H9 (cell line): Measurements from ENCODE around the gene PDX1. TPM values are rescaled to one million over a fixed set of nuclear protein-coding genes. Genes with fewer than 3 reads are reported as not detected.

Experiments
- DNase-seq: peaks from one replicate; pipeline ENCODE4 v3.0.0-alpha.2; 2017
- H2AFZ ChIP-seq: one replicate; pipeline ENCODE4 v1.6.1; 2013; ENCODE audit warnings: mild to moderate bottlenecking, low read length, control low read depth, moderate library complexity
- H2AK5ac ChIP-seq: 2 replicates; pipeline ENCODE4 v1.6.1; 2013; ENCODE audit warnings: low read length, control low read depth, mixed read lengths; ENCODE audit not compliant: insufficient read length
- H2BK120ac ChIP-seq: one replicate; pipeline ENCODE4 v1.6.1; 2013; ENCODE audit warnings: low read depth, mild to moderate bottlenecking, low read length, control low read depth, inconsistent platforms; ENCODE audit not compliant: poor library complexity, severe bottlenecking
- H2BK12ac ChIP-seq: 2 replicates; pipeline ENCODE4 v1.6.1; 2013; ENCODE audit warnings: low read length, control low read depth, mixed read lengths, low read depth; ENCODE audit not compliant: insufficient read length
- H2BK15ac ChIP-seq: 2 replicates; pipeline ENCODE4 v1.6.1; 2013; ENCODE audit warnings: low read depth, low read length, control low read depth
- H2BK20ac ChIP-seq: one replicate; pipeline ENCODE4 v1.6.1; 2013; ENCODE audit warnings: low read depth, mild to moderate bottlenecking, low read length, control low read depth, inconsistent platforms; ENCODE audit not compliant: poor library complexity, severe bottlenecking
- H2BK5ac ChIP-seq: 2 replicates; pipeline ENCODE4 v1.6.1; 2013; ENCODE audit warnings: low read length, control low read depth, mixed read lengths; ENCODE audit not compliant: insufficient read length
- H3K14ac ChIP-seq: 2 replicates; pipeline ENCODE4 v1.6.1; 2013; ENCODE audit warnings: low read length, control low read depth; ENCODE audit not compliant: insufficient read depth
- H3K18ac ChIP-seq: 2 replicates; pipeline ENCODE4 v1.6.1; 2013; ENCODE audit warnings: low read depth, mild to moderate bottlenecking, mixed read lengths, low read length, control low read depth; ENCODE audit not compliant: insufficient read length
- H3K23ac ChIP-seq: 2 replicates; pipeline ENCODE4 v1.6.1; 2013; ENCODE audit warnings: low read length, control low read depth, mixed read lengths, low read depth; ENCODE audit not compliant: insufficient read length
- H3K23me2 ChIP-seq: 2 replicates; pipeline ENCODE4 v1.6.1; 2013; ENCODE audit warnings: low read depth, mild to moderate bottlenecking, mixed read lengths, low read length, control low read depth; ENCODE audit not compliant: insufficient read length, poor library complexity, severe bottlenecking
- H3K27ac ChIP-seq: 2 replicates; pipeline ENCODE4 v1.5.1; 2013; ENCODE audit warnings: low read length, control low read depth, mixed read lengths, low read depth; ENCODE audit not compliant: insufficient read length
- H3K27me3 ChIP-seq: 2 replicates; pipeline ENCODE4 v1.6.1; 2013; ENCODE audit warnings: low read length, control low read depth, inconsistent platforms; ENCODE audit not compliant: insufficient read depth
- H3K4ac ChIP-seq: 2 replicates; pipeline ENCODE4 v1.6.1; 2013; ENCODE audit warnings: low read depth, mild to moderate bottlenecking, control low read depth, inconsistent platforms, low read length, moderate library complexity
- H3K4me1 ChIP-seq: 2 replicates; pipeline ENCODE4 v1.6.1; 2013; ENCODE audit warnings: low read length, control low read depth, inconsistent platforms; ENCODE audit not compliant: insufficient read depth
- H3K4me2 ChIP-seq: 2 replicates; pipeline ENCODE4 v1.6.1; 2013; ENCODE audit warnings: low read length, control low read depth, mixed read lengths; ENCODE audit not compliant: insufficient read length, insufficient read depth
- H3K56ac ChIP-seq: 2 replicates; pipeline ENCODE4 v1.6.1; 2013; ENCODE audit warnings: low read depth, mild to moderate bottlenecking, mixed read lengths, low read length, control low read depth; ENCODE audit not compliant: insufficient read length
- H3K79me1 ChIP-seq: 2 replicates; pipeline ENCODE4 v1.6.1; 2013; ENCODE audit warnings: low read depth, mild to moderate bottlenecking, moderate library complexity, low read length, control low read depth, inconsistent platforms; ENCODE audit not compliant: insufficient read depth, poor library complexity, severe bottlenecking
- H3K79me2 ChIP-seq: 2 replicates; pipeline ENCODE4 v1.6.1; 2013; ENCODE audit warnings: low read length, control low read depth, inconsistent platforms; ENCODE audit not compliant: insufficient read depth
- H3K9ac ChIP-seq: 2 replicates; pipeline ENCODE4 v1.6.1; 2013; ENCODE audit warnings: low read length, control low read depth, mixed read lengths; ENCODE audit not compliant: insufficient read length; ENCODE audit errors: extremely low read depth
- H3K9me3 ChIP-seq: one replicate; pipeline ENCODE4 v1.6.1; 2013; ENCODE audit warnings: low read depth, low read length, inconsistent platforms; ENCODE audit not compliant: control insufficient read depth
- H3T11ph ChIP-seq: one replicate; pipeline ENCODE4 v1.6.1; 2013; ENCODE audit warnings: mild to moderate bottlenecking, low read length, control low read depth, inconsistent platforms
- H4K20me1 ChIP-seq: one replicate; pipeline ENCODE4 v1.6.1; 2013; ENCODE audit not compliant: control insufficient read depth, insufficient read length, insufficient read depth
- H4K5ac ChIP-seq: 2 replicates; pipeline ENCODE4 v1.6.1; 2013; ENCODE audit warnings: low read depth, mild to moderate bottlenecking, mixed read lengths, low read length, control low read depth; ENCODE audit not compliant: insufficient read length
- H4K8ac ChIP-seq: replicated peaks from 2 replicates; pipeline ENCODE4 v1.6.1; 2013; ENCODE audit warnings: low read length, control low read depth, mixed read lengths, low read depth; ENCODE audit not compliant: insufficient read length
- H4K91ac ChIP-seq: 2 replicates; pipeline ENCODE4 v1.6.1; 2013; ENCODE audit warnings: low read depth, mild to moderate bottlenecking, moderate library complexity, mixed read lengths, low read length, control low read depth; ENCODE audit not compliant: insufficient read length
- H3K27ac Mint-ChIP-seq, 3 experiments: 2 replicates in 2 of 3; 3 replicates in 1 of 3; pipeline ENCODE4 v1.8.0; 2020 to 2021; ENCODE audit warnings: mixed read lengths in 3 of 3, mild to moderate bottlenecking in 1 of 3, moderate library complexity in 1 of 3
- H3K27me3 Mint-ChIP-seq: 2 replicates; pipeline ENCODE4 v1.8.0; 2021; ENCODE audit warnings: low read depth, mild to moderate bottlenecking, moderate library complexity, mixed read lengths
- H3K36me3 Mint-ChIP-seq, 3 experiments: 2 replicates in 2 of 3; 3 replicates in 1 of 3; pipeline ENCODE4 v1.8.0; 2020 to 2021; ENCODE audit warnings: low read depth in 3 of 3, mixed read lengths in 3 of 3; ENCODE audit not compliant: insufficient read depth in 1 of 3
- H3K4me1 Mint-ChIP-seq, 2 experiments: 2 replicates each; pipeline ENCODE4 v1.8.0; 2020; ENCODE audit warnings: mixed read lengths in 2 of 2
- H3K4me3 Mint-ChIP-seq, 2 experiments: 2 replicates in 1 of 2; 3 replicates in 1 of 2; pipeline ENCODE4 v1.8.0; 2020 to 2021; ENCODE audit warnings: mild to moderate bottlenecking in 2 of 2, mixed read lengths in 2 of 2, moderate library complexity in 1 of 2
- H3K9me3 Mint-ChIP-seq, 2 experiments: 2 replicates in 1 of 2; 3 replicates in 1 of 2; pipeline ENCODE4 v1.8.0; 2020; ENCODE audit warnings: mild to moderate bottlenecking in 2 of 2, mixed read lengths in 2 of 2, moderate library complexity in 1 of 2
- CTCF ChIP-seq: fragments of 200-600 bp; sonication (generic); conservative IDR thresholded peaks from 3 replicates; pipeline ENCODE4 v1.8.0; 2021; ENCODE audit warnings: antibody characterized with exemption, mild to moderate bottlenecking
- WGBS: extraction: QIAGEN DNeasy Blood & Tissue Kit; methylation state at CpG from one replicate; pipeline ENCODE4 v1.1.7; 2013; ENCODE audit warnings: missing lambda C conversion rate, low lambda C conversion rate, mixed read lengths; ENCODE audit not compliant: insufficient read length; ENCODE audit errors: extremely low coverage; 5-methylcytosine and 5-hydroxymethylcytosine counted together
- total RNA-seq: library from RNA; stranded (reverse); gene quantifications from 2 replicates; pipeline ENCODE4 v1.2.1, GENCODE V29; 2021

PDX1 gene
- total RNA-seq, 1 experiment from 2014 or later: not detected

- Mint-ChIP-seq H3K4me3 (peak overlapping the region in 1 of 2 experiments; percentile 34; a peak in 3 of 5 replicates), H3K27me3 (peaks cover 98% of the 10 kb centered on the region)
- no CpG with 5 or more reads among the region's 48 CpGs for WGBS
These were observed 9.3 kb downstream of the PDX1 start for GRCh38 chr13:27928805-27929753.

More at GRCh38 chr13:27928805-27929753, 9.3 kb downstream of the PDX1 start:
- Histone ChIP-seq H3K4ac (no peak overlapping the region), H3K79me1 (no peaks in the 10 kb centered on the region), H2BK5ac (no peak overlapping the region), H4K8ac (no peak overlapping the region), H4K5ac (no peak overlapping the region), H2BK20ac (no peak overlapping the region), H3K56ac (no peak overlapping the region), H3T11ph (no peak overlapping the region), H3K27ac (no peak overlapping the region), H3K9ac (no peak overlapping the region), H2BK15ac (no peak overlapping the region), H3K18ac (no peak overlapping the region), H3K14ac (no peak overlapping the region; the same call in 1 of the 2 replicates), H2AFZ (no peak overlapping the region), H4K20me1 (no peaks in the 10 kb centered on the region), H3K23me2 (no peaks in the 10 kb centered on the region), H2AK5ac (no peak overlapping the region), H3K9me3 (no peaks in the 10 kb centered on the region), H3K27me3 (peaks cover 84% of the 10 kb centered on the region), H3K79me2 (no peaks in the 10 kb centered on the region), H4K91ac (no peak overlapping the region), H3K4me2 (peak overlapping the region; percentile 35), H2BK12ac (no peak overlapping the region), H3K4me1 (no peaks in the 10 kb centered on the region), H3K23ac (no peak overlapping the region), H2BK120ac (no peak overlapping the region)
- Mint-ChIP-seq H3K27ac (no peak overlapping the region), H3K4me1 (peaks cover 4 to 29% of the 10 kb centered on the region in 2 experiments), H3K9me3 (peaks cover 2 to 4% of the 10 kb centered on the region in 2 experiments; a peak in 4 of 5 replicates), H3K36me3 (no peaks in the 10 kb centered on the region)
- TF ChIP-seq CTCF: no peak
- DNase-seq: peak; percentile 52
